HL-60 (cell line): ENCODE measurements around the gene NARF.

ENCODE experiments used
- DNase-seq, 2 experiments: peaks; one replicate each; pipeline ENCODE4 v3.0.0-alpha.2; 2010 to 2020; ENCODE audit warnings: low read depth in 1 of 2, low spot score in 1 of 2
- H3K27ac ChIP-seq: fragments of 250-450 bp; sonication (Bioruptor Pico); replicated peaks from 2 replicates; pipeline ENCODE4 v1.5.1; 2020; ENCODE audit warnings: mild to moderate bottlenecking, moderate library complexity
- H3K27me3 ChIP-seq: fragments of 250-450 bp; sonication (Bioruptor Pico); 2 replicates; pipeline ENCODE4 v1.5.1; 2021; ENCODE audit warnings: mild to moderate bottlenecking, moderate library complexity; ENCODE audit not compliant: insufficient read depth, poor library complexity, severe bottlenecking
- H3K4me3 ChIP-seq: replicated peaks from 2 replicates; pipeline ENCODE4 v1.5.1; 2011; ENCODE audit warnings: mild to moderate bottlenecking, control low read depth, low read length; ENCODE audit not compliant: insufficient read depth
- CTCF ChIP-seq: IDR thresholded peaks from one replicate; pipeline ENCODE4 v1.5.1; 2011; ENCODE audit warnings: low read length, control low read depth, inconsistent platforms; ENCODE audit not compliant: insufficient read depth
- GABPA ChIP-seq: IDR thresholded peaks from 2 replicates; pipeline ENCODE4 v1.6.1; 2012; ENCODE audit warnings: low read depth
- POLR2AphosphoS5 ChIP-seq: IDR thresholded peaks from 2 replicates; pipeline ENCODE4 v1.6.1; 2012; ENCODE audit warnings: low read depth
- REST ChIP-seq: IDR thresholded peaks from 2 replicates; pipeline ENCODE4 v1.6.1; 2012; ENCODE audit warnings: low read depth; ENCODE audit not compliant: insufficient replicate concordance
- SPI1 ChIP-seq: IDR thresholded peaks from 2 replicates; pipeline ENCODE4 v1.6.1; 2012; ENCODE audit warnings: low read depth, mild to moderate bottlenecking, borderline replicate concordance

NARF gene

GRCh38 chr17:82441691-82442487 lies 16.7 kb upstream of the NARF start:
- Histone ChIP-seq H3K27me3 (no peaks in the 10 kb centered on the region), H3K27ac (no peak overlapping the region), H3K4me3 (no peak overlapping the region)
- DNase-seq, result no peak
- no peak for TF ChIP-seq GABPA
- TF ChIP-seq SPI1, result no peak
- TF ChIP-seq REST, result no peak
- TF ChIP-seq POLR2AphosphoS5, result no peak

GRCh38 chr17:82442643-82443464 lies 15.7 kb upstream of the NARF start:
- Histone ChIP-seq H3K27ac (no peak overlapping the region), H3K27me3 (no peaks in the 10 kb centered on the region), H3K4me3 (no peak overlapping the region)
- TF ChIP-seq SPI1 (no peak), REST (no peak), GABPA (no peak), POLR2AphosphoS5 (no peak), CTCF (no peak)
- no peak for DNase-seq

GRCh38 chr17:82443465-82444283 lies 14.9 kb upstream of the NARF start:
- TF ChIP-seq POLR2AphosphoS5 (no peak; the same call in 1 of the 2 replicates), CTCF (no peak), GABPA (no peak), SPI1 (no peak), REST (no peak)
- Histone ChIP-seq H3K27ac (no peak overlapping the region), H3K4me3 (no peak overlapping the region), H3K27me3 (no peaks in the 10 kb centered on the region)
- DNase-seq, result no peak
